Hippocampal formation (tissue), 2 donors: ENCODE data around the gene RUNX2.

Experiments used
- DNase-seq, 2 donors: peaks; one replicate each; lab custom pipeline; 2025; lab: John Stamatoyannopoulos, UW

RUNX2 gene

DNA sequence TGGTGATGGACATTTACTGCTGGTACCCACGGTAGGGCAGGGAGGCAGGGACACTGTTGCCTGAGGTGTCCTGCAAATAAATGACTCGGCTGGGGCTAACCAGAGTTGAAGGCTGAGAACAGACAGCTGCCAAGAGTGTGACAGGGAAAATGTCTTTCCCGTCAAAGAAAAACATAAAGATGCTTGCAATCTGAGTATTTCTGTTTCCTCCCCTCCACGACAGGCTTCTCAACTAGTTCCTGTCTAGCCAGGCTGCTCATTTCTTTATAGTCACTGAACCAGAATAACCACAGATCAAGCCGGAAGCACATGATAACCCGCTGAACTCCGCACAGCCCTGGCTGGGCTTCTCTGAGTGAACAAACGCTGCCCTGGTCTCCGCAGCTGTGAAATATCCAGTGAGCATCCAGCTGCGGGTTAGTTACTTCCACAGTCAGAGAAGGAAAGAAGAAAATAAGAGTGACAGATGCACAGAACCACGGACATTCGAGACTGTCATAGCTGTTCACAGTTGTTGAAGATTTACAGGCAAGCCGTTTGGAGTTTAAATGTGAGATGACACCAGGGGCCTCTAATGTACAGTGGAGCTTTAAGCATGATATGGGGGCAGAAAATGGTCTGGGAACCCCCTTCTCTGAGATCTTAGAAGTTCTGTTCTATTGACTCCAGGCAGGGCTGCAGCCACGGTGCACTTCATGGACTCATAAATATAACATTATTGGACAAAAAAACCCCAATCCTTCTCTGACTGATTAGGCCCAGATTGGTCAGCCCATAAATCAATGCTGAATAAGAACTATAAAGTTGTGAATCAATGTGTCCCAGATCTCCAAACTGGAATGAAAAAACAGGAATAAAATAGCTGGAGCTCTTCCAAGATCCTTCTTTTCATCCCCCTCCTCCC is 349.5 kb downstream of the RUNX2 start:
- peak; percentile 42 to 46 for DNase-seq

DNA sequence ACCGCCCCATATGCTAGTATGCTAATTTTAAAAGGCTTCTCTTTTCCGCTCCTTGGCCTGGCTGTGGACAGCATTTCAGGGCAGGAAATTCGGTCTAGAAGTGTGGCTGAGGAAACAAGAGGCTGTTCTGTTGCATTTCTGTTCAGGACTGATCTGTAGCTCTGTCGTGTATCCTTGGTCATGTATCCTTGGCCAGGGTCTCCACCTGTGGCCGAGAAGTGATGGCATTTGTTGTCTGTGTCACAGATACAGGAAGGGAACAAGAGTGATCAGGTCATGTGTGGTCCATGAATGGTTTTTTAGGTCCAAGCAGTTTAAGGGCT is 350.1 kb downstream of the RUNX2 start:
- DNase-seq, result no peak

DNA sequence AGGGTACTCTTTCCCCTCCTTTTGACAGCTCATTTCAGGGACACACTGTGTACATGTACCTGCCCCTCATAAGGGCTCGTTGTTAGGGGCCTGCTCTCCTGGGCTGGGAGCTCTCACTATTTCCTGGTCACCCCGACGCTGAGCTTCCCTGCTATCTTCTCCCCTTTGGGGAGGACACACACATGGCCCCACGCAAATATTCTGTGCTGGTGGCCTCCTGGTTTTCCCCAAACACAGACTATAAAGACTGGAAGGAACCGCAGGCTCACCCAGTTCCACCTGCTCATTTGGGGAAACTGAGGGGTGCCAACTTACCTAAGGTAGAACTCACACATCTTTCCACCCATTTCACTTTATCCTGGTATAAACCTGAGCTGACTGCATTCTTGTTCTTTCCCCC is 351.0 kb downstream of the RUNX2 start:
- no peak for DNase-seq

DNA sequence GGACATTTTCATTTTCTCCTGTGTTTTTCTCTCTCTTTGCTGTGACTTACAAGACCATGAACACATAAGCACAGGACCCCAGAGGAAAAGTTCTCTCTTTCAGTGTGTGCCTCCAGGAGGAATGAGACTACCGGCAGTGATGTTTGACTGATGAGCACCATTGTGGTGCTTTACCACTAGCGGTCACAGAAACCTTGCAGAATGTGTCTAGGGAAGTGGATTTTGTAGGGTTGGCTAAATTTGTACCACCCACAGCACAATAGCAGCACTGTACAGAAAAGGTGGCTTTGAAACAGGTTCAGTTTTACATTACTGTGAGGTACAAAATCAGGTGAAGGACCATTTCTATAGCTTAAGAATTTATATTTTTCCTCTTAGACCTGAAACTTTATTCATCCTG is 351.5 kb downstream of the RUNX2 start:
- DNase-seq, result no peak

DNA sequence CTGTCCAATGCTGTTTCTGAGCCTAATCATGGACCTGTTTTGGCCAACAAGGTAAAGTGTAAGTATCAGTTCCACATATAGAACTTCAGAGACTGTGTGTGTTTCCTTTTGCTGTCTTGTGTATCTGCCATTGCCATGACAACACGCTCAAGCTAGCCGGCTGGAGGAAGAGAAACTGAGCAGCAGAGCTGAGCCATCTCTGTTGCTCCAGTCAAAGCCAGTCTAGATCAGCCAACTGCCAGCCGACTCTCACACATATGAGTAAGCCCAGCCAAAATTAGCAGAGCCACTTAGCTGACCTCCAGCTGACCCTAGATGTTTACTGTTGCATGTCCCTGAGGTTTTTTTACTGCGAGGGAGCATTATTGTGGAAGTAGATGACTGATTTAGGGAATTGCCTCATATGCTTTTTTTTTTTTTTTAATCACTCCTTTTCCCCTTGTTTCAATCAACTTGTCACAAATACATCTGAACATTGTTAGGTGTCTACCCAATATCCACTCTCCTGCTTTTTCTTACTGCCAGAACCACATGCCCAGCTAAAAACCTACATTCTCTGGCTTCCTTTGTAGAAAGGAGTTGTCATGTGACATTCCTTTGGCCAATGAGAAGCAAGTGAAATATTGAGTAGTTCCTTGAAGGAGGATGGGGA is 353.9 kb downstream of the RUNX2 start:
- DNase-seq, result no peak

DNA sequence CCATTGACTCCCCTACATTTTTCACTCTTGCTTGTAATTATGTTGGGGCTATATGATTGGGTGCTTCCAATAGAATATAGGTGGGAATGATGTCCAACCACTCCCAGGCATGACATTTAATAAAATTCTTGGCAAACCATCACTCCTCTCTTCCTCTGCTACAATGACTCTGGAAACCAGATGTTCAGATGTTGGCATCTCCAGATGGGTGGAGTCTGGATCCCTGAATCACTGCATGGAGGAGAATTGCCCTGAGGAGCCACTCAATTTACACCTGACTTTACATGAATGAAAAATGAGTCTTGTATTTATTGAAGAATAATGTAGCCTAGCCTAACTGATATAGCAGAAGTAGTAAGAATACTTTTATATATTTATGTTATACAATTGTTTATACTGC is 356.3 kb downstream of the RUNX2 start:
- no peak for DNase-seq

DNA sequence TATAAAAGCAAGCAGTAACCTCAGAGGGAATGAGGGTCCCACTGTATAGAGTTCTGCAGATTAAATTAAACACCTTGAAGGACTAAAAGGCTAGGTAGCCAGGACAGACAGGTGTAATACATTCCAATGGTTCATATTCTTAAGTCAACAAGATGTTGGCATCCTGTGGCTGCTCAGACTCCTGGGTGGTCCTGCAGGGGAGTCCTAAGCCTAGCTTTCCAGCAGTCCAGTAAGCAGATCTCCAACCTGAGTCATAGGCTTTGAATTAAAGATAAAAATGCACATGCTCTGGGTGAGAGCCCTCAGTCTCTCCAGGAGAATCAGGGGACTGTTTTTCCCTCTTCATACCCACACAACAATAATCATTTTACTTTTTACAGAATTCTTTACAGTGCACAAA is 356.9 kb downstream of the RUNX2 start:
- DNase-seq, result no peak

DNA sequence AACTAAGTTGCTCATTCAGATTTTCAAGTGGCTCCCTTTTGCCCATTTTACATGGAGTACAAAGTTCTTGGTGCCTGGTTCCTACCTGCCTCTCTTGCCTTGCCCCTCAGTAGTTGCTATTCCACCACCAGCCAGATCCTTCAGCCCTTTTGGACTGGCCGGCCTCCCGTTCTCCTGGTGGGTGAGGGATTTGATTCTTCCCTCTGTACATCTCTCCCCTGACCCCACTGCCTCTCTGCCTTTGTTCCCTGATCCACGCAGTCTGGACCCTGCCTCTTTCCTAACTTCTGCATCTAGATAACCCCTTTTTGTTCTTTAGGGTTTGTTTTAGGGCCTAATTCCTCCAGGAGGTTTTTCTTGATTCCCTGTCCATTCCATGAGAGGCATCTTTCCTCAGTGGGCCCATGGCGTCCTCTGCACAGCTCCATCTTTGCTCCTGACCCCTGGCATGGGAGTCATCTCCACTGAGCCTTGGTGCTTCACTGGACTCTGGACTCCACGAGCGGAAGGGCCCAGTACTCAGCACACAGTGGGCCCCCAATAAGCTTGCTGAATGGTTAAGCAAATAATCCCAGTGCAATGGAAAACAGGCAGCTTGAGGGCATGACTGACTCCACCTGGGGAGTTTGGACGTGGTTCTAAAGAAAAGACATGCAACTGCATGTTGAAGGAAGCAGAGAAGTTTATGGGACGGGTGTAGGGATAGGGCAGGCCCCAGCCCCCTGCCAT is 358.9 kb downstream of the RUNX2 start:
- no peak for DNase-seq

DNA sequence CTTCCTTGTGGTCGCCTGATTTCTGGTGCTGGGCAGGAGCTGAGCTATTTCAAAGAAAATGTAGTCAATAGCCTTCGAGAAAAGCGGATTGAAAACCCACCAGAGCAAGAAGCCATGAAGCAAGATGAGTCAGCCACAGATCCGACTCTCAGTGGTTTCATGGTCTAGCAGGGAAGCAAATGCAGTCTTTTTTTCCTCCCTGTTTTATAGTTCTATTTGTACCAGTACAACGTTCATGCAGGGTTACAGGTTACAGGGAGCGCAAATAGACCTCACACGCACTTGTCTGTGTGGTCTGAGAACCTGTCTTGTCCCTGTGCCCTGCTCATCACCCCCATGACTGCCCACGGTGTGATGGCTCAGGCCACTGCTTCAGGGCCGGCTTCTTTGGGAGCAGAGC is 359.4 kb downstream of the RUNX2 start:
- no peak for DNase-seq

DNA sequence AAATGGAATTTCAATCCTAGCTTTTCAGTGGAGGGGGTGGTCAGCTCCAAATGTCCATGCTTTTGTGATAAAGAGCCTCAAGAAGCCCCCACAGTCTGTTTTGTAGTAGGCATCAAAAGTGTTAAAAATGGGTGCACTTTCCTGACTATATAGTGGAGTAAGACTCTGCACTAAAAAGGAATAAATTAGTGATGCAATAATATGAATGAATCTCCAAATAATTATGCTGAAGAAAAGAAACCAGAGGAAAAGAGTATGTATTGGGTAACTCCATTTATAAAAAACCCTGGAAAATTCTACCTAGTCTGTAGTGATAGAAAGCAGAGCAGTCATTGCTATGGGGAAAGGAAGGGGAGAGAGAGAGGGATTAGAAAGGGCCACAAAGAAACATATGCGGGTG is 360.1 kb downstream of the RUNX2 start:
- no peak for DNase-seq

DNA sequence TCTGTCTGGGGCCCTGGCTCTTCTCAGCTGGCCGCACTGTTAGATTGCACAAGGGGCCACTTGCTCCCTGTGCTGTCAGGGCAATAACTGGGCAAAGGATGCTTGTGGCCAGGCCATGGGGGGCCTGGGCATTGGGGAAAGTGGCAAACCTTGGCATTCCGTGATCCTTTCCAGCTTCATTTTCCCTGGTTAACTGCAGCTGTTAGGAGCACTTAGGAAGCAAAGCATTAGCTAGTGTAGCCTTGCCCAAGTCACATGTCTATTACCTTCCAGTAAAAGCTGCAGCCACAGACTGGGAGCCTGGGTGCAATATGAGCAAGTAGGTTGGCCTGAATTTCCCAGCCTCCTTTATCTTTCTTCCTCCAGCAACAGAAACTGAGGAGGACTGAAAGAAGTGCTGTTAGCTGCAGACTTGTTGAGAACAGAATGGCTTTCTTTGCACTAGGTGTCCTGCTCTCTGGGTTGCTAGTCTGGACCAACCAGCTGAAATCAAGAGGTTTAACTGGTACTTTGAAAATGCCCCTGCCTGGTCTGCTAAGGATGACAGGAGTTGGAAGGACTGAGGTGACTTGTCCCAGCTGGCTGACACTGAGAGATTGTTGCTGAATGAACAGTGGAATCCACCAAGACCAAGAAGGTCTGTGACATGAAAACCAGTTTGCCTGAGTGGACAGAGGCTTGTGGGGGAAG is 361.9 kb downstream of the RUNX2 start:
- DNase-seq, result no peak

DNA sequence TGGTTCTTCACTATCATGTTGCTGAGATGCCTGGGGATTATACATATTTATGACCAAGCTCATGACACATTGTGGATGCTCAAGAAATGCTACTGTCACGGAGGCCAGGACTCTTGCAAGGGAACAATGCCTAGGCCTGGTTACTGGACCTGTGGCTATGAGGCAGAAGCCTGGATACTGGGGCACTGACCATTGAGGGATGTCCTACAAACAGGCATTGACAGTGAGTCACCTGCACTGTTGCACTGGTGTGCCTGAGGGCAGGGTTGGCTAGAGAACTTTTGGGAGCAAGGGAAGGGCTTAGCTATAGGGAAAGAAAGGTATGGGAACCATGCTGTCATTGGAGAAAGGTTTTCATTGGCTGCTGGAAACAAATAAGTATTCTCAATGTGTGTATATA is 362.7 kb downstream of the RUNX2 start:
- no peak for DNase-seq

DNA sequence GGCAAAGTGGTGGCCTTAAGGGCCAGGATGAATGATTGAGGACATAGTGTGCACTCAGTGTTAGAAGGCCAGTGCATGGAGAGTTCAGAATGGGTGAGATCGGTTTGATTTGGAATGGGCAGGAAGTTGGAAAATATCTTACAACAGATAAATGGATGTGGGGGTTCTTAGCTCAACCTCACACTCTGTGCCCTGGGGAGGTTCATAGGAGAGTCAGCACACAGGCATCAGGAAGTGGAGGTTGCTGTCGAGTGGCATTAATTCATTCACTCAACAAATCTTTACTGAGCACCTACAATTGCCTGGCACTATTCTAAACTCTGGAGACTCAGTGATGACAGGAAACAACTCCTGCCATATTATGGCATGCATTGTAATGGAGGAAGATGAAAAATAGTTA is 363.3 kb downstream of the RUNX2 start:
- no peak for DNase-seq

DNA sequence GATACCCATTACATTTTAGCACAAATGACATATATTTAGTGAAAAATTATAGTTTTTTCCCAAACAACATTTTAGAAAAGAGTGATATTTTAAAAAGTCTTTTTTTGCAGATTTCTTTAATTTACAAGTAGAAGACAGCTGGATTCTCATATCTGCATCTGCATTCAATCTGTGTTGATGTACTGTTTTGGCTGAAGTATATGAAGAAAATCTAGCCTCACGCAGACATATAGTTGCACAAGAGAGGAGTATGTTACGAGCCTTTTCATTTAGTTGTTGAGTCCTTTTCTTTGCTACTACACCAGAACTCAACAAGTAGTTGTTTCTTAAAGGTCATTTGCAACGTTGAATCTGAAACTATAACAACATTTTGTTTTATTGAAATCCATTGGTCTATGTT is 363.9 kb downstream of the RUNX2 start:
- DNase-seq, result no peak

DNA sequence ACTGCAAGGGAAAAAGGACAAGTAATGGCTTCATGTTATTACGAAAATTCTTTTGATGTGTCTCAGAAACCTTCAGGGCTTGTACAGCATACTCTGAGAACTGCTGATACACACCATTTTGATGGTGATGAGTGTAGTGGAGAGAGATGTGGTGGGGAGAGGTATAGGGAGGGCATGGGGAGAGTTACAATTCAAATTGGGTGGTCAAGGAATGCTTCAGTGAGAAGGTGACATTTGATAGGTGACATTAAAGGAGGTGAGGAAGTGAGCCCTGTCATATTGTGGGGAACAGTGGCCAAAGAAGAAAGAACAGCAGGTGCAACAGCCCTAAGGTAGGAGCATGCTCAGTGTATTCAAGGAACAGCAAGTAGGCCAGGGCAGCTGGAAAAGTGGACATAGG is 368.6 kb downstream of the RUNX2 start:
- DNase-seq, result no peak

DNA sequence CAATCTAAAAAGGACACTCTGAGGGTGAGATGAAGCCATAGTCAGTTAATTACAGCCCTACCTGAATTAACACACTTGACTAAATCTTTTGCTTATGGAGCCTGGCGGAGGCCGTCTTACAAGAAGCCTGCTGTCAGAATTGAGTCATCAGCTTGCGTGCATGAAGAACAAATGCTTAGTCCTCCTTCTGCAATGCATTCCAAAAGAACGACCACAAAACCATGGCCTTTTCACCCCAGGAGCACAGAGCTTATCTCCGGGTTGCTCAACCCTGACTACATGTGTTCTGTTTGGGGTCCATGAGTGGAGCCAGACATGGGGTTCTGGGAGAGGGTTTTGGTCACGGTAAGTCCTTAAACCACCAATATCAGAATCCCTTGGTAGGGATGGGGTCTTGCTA is 369.5 kb downstream of the RUNX2 start:
- no peak for DNase-seq

DNA sequence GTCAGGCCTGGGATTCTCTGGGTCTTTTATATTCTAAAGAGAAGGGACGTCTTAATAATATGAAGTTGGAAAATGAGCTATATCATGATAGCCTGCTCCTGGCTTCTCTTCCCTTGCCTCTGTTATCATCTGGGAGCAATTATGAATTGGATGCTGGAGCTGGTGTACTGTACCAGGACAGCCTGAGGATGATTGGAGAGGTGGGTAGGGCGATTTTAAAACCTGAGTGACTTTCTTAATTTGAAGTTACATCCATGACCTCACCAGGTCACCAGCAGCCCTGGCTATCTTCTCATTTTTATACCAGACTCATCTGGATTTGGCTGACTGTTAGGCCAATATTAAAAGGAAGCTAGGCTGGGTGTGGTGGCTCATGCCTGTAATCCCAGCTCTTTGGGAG is 369.9 kb downstream of the RUNX2 start:
- DNase-seq, result no peak

DNA sequence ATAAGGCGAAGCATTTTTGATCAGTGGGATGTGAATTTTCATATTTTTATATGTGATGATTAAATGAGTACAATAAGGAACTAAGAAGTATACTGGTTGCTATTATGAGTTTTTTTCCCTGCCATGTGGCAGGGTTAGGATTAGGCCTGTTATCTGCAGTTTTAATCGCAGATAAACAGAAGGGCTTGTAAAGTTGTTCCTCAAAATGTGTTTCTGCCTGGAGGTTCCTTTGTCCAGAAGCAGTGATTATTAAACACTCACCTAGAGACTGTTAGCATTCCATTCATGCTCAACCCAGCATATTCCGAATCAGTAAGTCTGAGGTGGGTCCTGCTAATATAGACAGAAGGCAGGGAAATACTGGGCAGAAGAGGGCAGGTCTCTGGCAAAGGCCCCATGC is 371.5 kb downstream of the RUNX2 start:
- DNase-seq, result no peak

DNA sequence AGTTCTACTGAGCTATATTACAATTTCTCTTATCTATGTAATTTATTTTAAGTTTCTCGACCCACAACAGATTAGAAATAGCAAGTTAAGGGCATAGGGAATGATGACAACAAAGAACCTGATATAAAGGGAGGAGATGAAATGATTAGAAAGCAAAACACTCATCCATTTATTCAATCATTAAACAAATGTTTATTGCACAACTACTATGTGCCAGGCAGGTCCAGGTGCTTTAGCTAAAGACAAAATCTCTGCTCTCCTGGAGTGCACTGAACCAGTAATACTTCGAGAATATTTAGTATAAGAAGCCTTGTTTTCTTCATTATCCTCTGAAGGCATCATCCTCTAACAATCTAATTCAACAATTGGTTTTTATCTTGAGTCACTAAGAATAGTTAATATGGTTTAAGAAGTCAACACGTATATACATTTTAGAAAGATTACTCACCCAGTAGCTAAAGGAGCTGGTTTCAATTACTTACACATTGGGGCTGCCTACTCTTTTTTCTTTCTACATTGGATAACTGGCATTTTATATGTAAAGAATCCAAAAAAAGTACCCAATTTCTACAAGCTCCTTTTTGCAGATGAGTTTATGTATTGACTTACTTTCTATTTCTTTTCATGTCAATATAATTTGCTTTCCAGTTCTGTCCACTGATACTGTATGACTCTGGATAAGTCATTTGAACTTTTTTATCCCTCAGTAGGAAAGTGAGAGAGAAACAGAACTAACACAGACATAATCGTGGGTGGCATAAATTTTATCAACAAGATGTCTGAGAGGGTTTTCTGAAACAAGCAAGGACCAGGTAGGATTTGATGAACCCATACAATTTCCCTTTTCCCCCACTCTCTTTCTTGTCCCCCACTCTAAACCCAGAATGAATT is 375.0 kb downstream of the RUNX2 start:
- DNase-seq, result no peak

DNA sequence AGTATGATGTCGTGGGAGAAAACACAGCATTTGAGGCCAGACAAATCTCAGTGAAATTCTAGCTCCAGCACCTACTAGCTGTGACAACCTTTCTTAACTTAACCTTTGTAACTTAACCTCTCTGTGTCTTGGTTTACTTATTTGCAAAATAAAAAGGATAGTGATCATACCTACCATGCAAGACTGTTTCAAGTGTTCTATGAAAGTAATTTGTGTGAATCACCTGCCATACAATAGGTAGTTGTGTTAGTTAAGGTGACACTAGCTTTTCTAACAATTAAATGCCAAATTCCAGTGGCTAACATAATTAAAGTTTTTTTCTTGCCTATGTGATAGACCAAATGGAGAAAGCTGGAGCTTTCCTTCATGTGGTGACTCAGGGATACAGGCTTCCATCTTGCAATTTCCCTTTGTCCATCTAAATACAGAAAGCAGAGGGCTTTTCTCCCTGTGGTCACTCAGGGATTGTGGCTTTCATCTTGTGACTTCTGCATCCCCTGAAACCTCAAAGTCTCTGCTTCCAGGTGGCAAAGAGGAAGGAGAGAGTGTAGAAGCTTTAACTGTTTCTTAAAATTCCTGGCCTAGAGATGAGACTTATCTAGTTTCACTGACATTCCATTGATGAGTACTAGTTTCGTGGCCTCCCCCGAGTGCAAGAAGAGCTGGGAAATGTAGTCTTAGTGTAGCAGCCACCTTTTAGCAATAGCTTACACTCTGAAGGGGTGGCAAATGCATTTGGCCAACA is 376.1 kb downstream of the RUNX2 start:
- no peak for DNase-seq
